Activated T-helper 1 cell treated with anti-CD3 and anti-CD28 coated beads, Interleukin-2, amount 50 U/mL, for 16 hours (primary cell): Measurements from ENCODE around the gene FAM193A.
"Not testable (repeated sequence)": the region's sequence is repeated elsewhere in the genome, so short reads cannot be mapped to it uniquely, and the experiment has no call there.

Source experiments
- DNase-seq, 2 donors: peaks; one replicate each; pipeline ENCODE4 v3.0.0-alpha.2; 2020; ENCODE audit warnings: low read depth in 1 of 2, low spot score in 1 of 2

Gene FAM193A

GRCh38 chr4:2745516-2745915 is 209.1 kb downstream of the FAM193A start:
- DNase-seq: no peak

GRCh38 chr4:2745981-2746806 is 209.7 kb downstream of the FAM193A start:
- peak; percentile 66 to 87 for DNase-seq

- DNase-seq: no peak
Measured at GRCh38 chr4:2746891-2747695, 210.6 kb downstream of the FAM193A start.

- DNase-seq: no peak
Measured at GRCh38 chr4:2750719-2751605, 214.5 kb downstream of the FAM193A start.

GRCh38 chr4:2753436-2753835 is 217.0 kb downstream of the FAM193A start:
- no peak for DNase-seq

GRCh38 chr4:2754848-2755819 is 218.7 kb downstream of the FAM193A start:
- DNase-seq: no peak

- peak; percentile 61 to 73 for DNase-seq
Measured at GRCh38 chr4:2755821-2756690, 219.6 kb downstream of the FAM193A start, which contains the start of gene TNIP2. TNIP2 (minus strand) TSS chr4:2756336; CDS start chr4:2756289, 47 bp downstream.

- no peak for DNase-seq
Measured at GRCh38 chr4:2756691-2757350, 220.4 kb downstream of the FAM193A start.

- DNase-seq: no peak
Measured at GRCh38 chr4:2757426-2757825, 221.0 kb downstream of the FAM193A start.

GRCh38 chr4:2761035-2761923 is 224.8 kb downstream of the FAM193A start:
- no peak for DNase-seq

- no peak for DNase-seq
Measured at GRCh38 chr4:2762048-2762447, 225.6 kb downstream of the FAM193A start.

- DNase-seq: not testable (repeated sequence)
Measured at GRCh38 chr4:2762486-2763370, 226.3 kb downstream of the FAM193A start.

GRCh38 chr4:2763511-2763967 is 227.1 kb downstream of the FAM193A start:
- DNase-seq: no peak

- DNase-seq: no peak
Measured at GRCh38 chr4:2765832-2766526, 229.5 kb downstream of the FAM193A start.

- DNase-seq: no peak
Measured at GRCh38 chr4:2767046-2767704, 230.7 kb downstream of the FAM193A start.
